Measurements from ENCODE around the gene NXPH4.
A peak's percentile ranks its signal among the peaks of the same experiment; 100 is the strongest.

The NXPH4 gene

DNA sequence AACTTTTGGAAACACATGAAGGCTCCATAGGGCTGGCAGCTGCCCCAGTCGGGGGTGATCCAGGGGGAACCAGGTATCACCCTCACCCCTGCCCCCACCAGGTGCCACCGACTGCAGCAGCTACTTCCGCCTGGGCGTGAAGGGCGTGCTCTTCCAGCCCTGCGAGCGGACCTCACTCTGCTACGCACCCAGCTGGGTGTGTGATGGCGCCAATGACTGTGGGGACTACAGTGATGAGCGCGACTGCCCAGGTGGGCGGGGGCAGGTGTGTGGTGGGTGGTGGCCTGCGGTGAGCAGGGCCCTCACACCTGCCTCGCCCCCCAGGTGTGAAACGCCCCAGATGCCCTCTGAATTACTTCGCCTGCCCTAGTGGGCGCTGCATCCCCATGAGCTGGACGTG is 22.3 kb upstream of the NXPH4 start:
- no peak overlapping the region for H3K9ac ChIP-seq (ENCODE audit: low read depth, low read length, poor library complexity, severe bottlenecking)
- H3K79me2 ChIP-seq (ENCODE audit: insufficient read depth, low read length): no peaks in the 10 kb centered on the region
- no peaks in the 10 kb centered on the region; the same call in 1 of the 2 replicates for H3K36me3 ChIP-seq (ENCODE audit: insufficient read depth, low read length)
- H3K9me3 ChIP-seq (ENCODE audit: insufficient read depth, low read depth, low read length): no peaks in the 10 kb centered on the region
- H3K27me3 ChIP-seq (ENCODE audit: insufficient read depth, low read length, poor library complexity, severe bottlenecking): no peaks in the 10 kb centered on the region
- H3F3A ChIP-seq (ENCODE audit: low read depth): no peaks in the 10 kb centered on the region
- H3K9me2 ChIP-seq (replicated peaks; ENCODE audit: low read depth, low read length): no peaks in the 10 kb centered on the region
- H3K4me2 ChIP-seq (ENCODE audit: low read depth, low read length, poor library complexity, severe bottlenecking): no peak overlapping the region
- H3K4me3 ChIP-seq (ENCODE audit: low read length, poor library complexity, severe bottlenecking): no peak overlapping the region
- H3K4me1 ChIP-seq (ENCODE audit: insufficient read depth, low read length, poor library complexity, severe bottlenecking): peaks cover 17% of the 10 kb centered on the region
- no peak overlapping the region for H2AFZ ChIP-seq (ENCODE audit: low read length)
- no peaks in the 10 kb centered on the region for H4K20me1 ChIP-seq (ENCODE audit: insufficient read depth, low read length, poor library complexity, severe bottlenecking)
- TF ChIP-seq CTCF (conservative IDR thresholded peaks at IDR 0.05; ENCODE audit: low read length): no peak
- TF ChIP-seq EZH2phosphoT487 (IDR thresholded peaks at IDR 0.05; ENCODE audit: borderline replicate concordance): no peak

GRCh38 chr12:57195186-57195585 is 21.4 kb upstream of the NXPH4 start:
- Histone ChIP-seq H3K9me2 (replicated peaks; ENCODE audit: low read depth, low read length) (no peaks in the 10 kb centered on the region), H3K4me2 (ENCODE audit: low read depth, low read length, poor library complexity, severe bottlenecking) (peak overlapping the region; percentile 62), H3K9ac (ENCODE audit: low read depth, low read length, poor library complexity, severe bottlenecking) (no peak overlapping the region), H4K20me1 (ENCODE audit: insufficient read depth, low read length, poor library complexity, severe bottlenecking) (no peaks in the 10 kb centered on the region), H3K9me3 (ENCODE audit: insufficient read depth, low read depth, low read length) (no peaks in the 10 kb centered on the region), H3F3A (ENCODE audit: low read depth) (no peaks in the 10 kb centered on the region), H3K4me3 (ENCODE audit: low read length, poor library complexity, severe bottlenecking) (peak overlapping the region; percentile 40), H3K4me1 (ENCODE audit: insufficient read depth, low read length, poor library complexity, severe bottlenecking) (peaks cover 17% of the 10 kb centered on the region), H3K27me3 (ENCODE audit: insufficient read depth, low read length, poor library complexity, severe bottlenecking) (no peaks in the 10 kb centered on the region), H3K36me3 (ENCODE audit: insufficient read depth, low read length) (no peaks in the 10 kb centered on the region; the same call in 1 of the 2 replicates), H2AFZ (ENCODE audit: low read length) (no peak overlapping the region), H3K79me2 (ENCODE audit: insufficient read depth, low read length) (no peaks in the 10 kb centered on the region)
- TF ChIP-seq EZH2phosphoT487 (IDR thresholded peaks at IDR 0.05; ENCODE audit: borderline replicate concordance): no peak
- TF ChIP-seq CTCF (conservative IDR thresholded peaks at IDR 0.05; ENCODE audit: low read length): no peak

- Histone ChIP-seq H3K4me3 (ENCODE audit: low read length, poor library complexity, severe bottlenecking) (peak overlapping the region; percentile 40), H4K20me1 (ENCODE audit: insufficient read depth, low read length, poor library complexity, severe bottlenecking) (no peaks in the 10 kb centered on the region), H3K9ac (ENCODE audit: low read depth, low read length, poor library complexity, severe bottlenecking) (peak overlapping the region; percentile 46), H3K9me3 (ENCODE audit: insufficient read depth, low read depth, low read length) (no peaks in the 10 kb centered on the region), H3K4me2 (ENCODE audit: low read depth, low read length, poor library complexity, severe bottlenecking) (peak overlapping the region; percentile 62), H3K79me2 (ENCODE audit: insufficient read depth, low read length) (no peaks in the 10 kb centered on the region), H3K4me1 (ENCODE audit: insufficient read depth, low read length, poor library complexity, severe bottlenecking) (peaks cover 17% of the 10 kb centered on the region), H2AFZ (ENCODE audit: low read length) (no peak overlapping the region; the same call in 1 of the 2 replicates), H3K36me3 (ENCODE audit: insufficient read depth, low read length) (no peaks in the 10 kb centered on the region; the same call in 1 of the 2 replicates), H3K9me2 (replicated peaks; ENCODE audit: low read depth, low read length) (no peaks in the 10 kb centered on the region), H3F3A (ENCODE audit: low read depth) (no peaks in the 10 kb centered on the region), H3K27me3 (ENCODE audit: insufficient read depth, low read length, poor library complexity, severe bottlenecking) (no peaks in the 10 kb centered on the region)
- TF ChIP-seq CTCF (conservative IDR thresholded peaks at IDR 0.05; ENCODE audit: low read length) (peak; percentile 37; the same call in 1 of the 2 replicates), EZH2phosphoT487 (IDR thresholded peaks at IDR 0.05; ENCODE audit: borderline replicate concordance) (no peak)
Observed at GRCh38 chr12:57195611-57196371, 20.8 kb upstream of the NXPH4 start.
